ENCODE measurements around the gene TRPV3. TPM values are rescaled to one million over a fixed set of nuclear protein-coding genes. Genes with fewer than 3 reads are reported as not detected.

TRPV3 gene
- polyA plus RNA-seq, 1 donor (not counting 4 experiments of a cell fraction or from before 2014, with no cell fraction given) = 9.4 TPM

GRCh38 chr17:3475812-3476610 is 81.6 kb downstream of the TRPV3 start, which contains the start of gene ASPA:
ASPA (plus strand) TSS chr17:3475997; CDS start chr17:3476160, 163 bp downstream.
- H3K4me3 ChIP-seq (ENCODE audit: control insufficient read depth in 2 of 3, extremely low read depth in 1 of 3, insufficient read depth in 2 of 3, low read depth in 1 of 3, low read length in 3 of 3) = peak within 1 kb of the TSS in 2 of 3 experiments; percentile 42 to 44

DNA sequence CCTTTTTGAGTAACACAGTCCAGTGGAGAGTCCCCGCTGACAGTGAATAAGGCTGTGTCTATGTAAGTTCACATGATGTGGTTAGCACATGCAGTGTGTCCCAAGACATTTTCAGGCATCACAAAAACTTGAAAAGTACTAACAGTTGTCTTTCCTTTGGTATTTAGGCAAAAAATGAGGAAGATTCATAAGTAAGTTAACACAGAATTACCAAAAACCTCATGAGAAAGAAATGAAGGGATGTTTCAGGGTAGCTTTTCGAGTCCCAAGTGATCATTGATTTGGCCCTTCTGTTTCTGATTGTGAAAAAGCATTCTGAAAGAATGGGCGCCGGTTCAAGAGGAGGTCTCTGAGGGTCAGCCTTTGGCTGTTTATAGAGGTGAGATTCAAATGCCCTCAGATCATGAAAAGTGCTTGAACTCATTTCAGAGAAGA is 82.3 kb downstream of the TRPV3 start:
- Histone ChIP-seq H3K9me3 (ENCODE audit: control insufficient read depth, low read depth, low read length) (no peaks in the 10 kb centered on the region), H3K79me2 (ENCODE audit: control insufficient read depth, insufficient read depth, low read length) (no peaks in the 10 kb centered on the region), H3K4me3 (ENCODE audit: control insufficient read depth in 2 of 3, extremely low read depth in 1 of 3, insufficient read depth in 2 of 3, low read depth in 1 of 3, low read length in 3 of 3) (no peak overlapping the region), H4K20me1 (ENCODE audit: control insufficient read depth, extremely low read depth, insufficient read depth, low read length) (no peaks in the 10 kb centered on the region), H3K36me3 (ENCODE audit: control insufficient read depth in 2 of 2, extremely low read depth in 1 of 2, insufficient read depth in 2 of 2, low read length in 2 of 2) (no peaks in the 10 kb centered on the region), H3K4me2 (ENCODE audit: control insufficient read depth, extremely low read depth, insufficient read depth, low read depth, low read length) (no peak overlapping the region), H3K27ac (ENCODE audit: control insufficient read depth, insufficient read depth, low read length) (no peak overlapping the region), H3K9ac (ENCODE audit: control insufficient read depth, extremely low read depth, insufficient read depth, low read length) (no peak overlapping the region), H3K27me3 (ENCODE audit: control insufficient read depth, extremely low read depth, insufficient read depth, low read length) (peaks cover 8% of the 10 kb centered on the region), H3K4me1 (ENCODE audit: control insufficient read depth, extremely low read depth, insufficient read depth, low read length) (peaks cover 6% of the 10 kb centered on the region), H3K9me1 (ENCODE audit: control insufficient read depth, extremely low read depth, insufficient read depth, low read length) (no peaks in the 10 kb centered on the region), H2AFZ (ENCODE audit: control insufficient read depth, low read length) (no peak overlapping the region)
- TF ChIP-seq EZH2 (IDR thresholded peaks at IDR 0.05; ENCODE audit: low read length) (no peak), CTCF (optimal IDR thresholded peaks at IDR 0.05 in 1 of 3, IDR thresholded peaks at IDR 0.05 in 1 of 3, conservative IDR thresholded peaks at IDR 0.05 in 1 of 3; ENCODE audit: extremely low read depth in 1 of 3, insufficient read depth in 2 of 3, low read length in 3 of 3) (no peak)
- FAIRE-seq = no peak
- no peak for DNase-seq (ENCODE audit: low read depth, low spot score)
- dilution Hi-C loops (cut with MboI; ENCODE audit: extremely low pct_ligation_motif_present, low sequenced_read_pairs) = no loop called here

More at GRCh38 chr17:3475812-3476610, 81.6 kb downstream of the TRPV3 start, which contains the start of gene ASPA:
- dilution Hi-C loops (cut with MboI; ENCODE audit: extremely low pct_ligation_motif_present, low sequenced_read_pairs) = no loop called here
- no peak within 1 kb of the TSS for H3K9ac ChIP-seq (ENCODE audit: control insufficient read depth, extremely low read depth, insufficient read depth, low read length)
- H3K9me1 ChIP-seq (ENCODE audit: control insufficient read depth, extremely low read depth, insufficient read depth, low read length) = no peaks in the 10 kb centered on the region
- H3K27me3 ChIP-seq (ENCODE audit: control insufficient read depth, extremely low read depth, insufficient read depth, low read length) = peaks cover 9% of the 10 kb centered on the region
- no peaks in the 10 kb centered on the region for H4K20me1 ChIP-seq (ENCODE audit: control insufficient read depth, extremely low read depth, insufficient read depth, low read length)
- no peaks in the 10 kb centered on the region for H3K9me3 ChIP-seq (ENCODE audit: control insufficient read depth, low read depth, low read length)
- FAIRE-seq (no peak), DNase-seq (ENCODE audit: low read depth, low spot score) (peak; percentile 7)
- H3K4me1 ChIP-seq (ENCODE audit: control insufficient read depth, extremely low read depth, insufficient read depth, low read length) = peaks cover 6% of the 10 kb centered on the region
- no peaks in the 10 kb centered on the region for H3K79me2 ChIP-seq (ENCODE audit: control insufficient read depth, insufficient read depth, low read length)
- peak within 1 kb of the TSS; percentile 35 for H2AFZ ChIP-seq (ENCODE audit: control insufficient read depth, low read length)
- H3K36me3 ChIP-seq (ENCODE audit: control insufficient read depth in 2 of 2, extremely low read depth in 1 of 2, insufficient read depth in 2 of 2, low read length in 2 of 2) = no peaks in the 10 kb centered on the region
- H3K27ac ChIP-seq (ENCODE audit: control insufficient read depth, insufficient read depth, low read length) = no peak within 1 kb of the TSS
- no peak for TF ChIP-seq EZH2 (IDR thresholded peaks at IDR 0.05; ENCODE audit: low read length)
- TF ChIP-seq CTCF (optimal IDR thresholded peaks at IDR 0.05 in 1 of 3, IDR thresholded peaks at IDR 0.05 in 1 of 3, conservative IDR thresholded peaks at IDR 0.05 in 1 of 3; ENCODE audit: extremely low read depth in 1 of 3, insufficient read depth in 2 of 3, low read length in 3 of 3) = no peak
- peak within 1 kb of the TSS; percentile 76 for H3K4me2 ChIP-seq (ENCODE audit: control insufficient read depth, extremely low read depth, insufficient read depth, low read depth, low read length)

Data from keratinocyte (primary cell).